ENCODE measurements around the gene MYL9.

Gene MYL9

DNA sequence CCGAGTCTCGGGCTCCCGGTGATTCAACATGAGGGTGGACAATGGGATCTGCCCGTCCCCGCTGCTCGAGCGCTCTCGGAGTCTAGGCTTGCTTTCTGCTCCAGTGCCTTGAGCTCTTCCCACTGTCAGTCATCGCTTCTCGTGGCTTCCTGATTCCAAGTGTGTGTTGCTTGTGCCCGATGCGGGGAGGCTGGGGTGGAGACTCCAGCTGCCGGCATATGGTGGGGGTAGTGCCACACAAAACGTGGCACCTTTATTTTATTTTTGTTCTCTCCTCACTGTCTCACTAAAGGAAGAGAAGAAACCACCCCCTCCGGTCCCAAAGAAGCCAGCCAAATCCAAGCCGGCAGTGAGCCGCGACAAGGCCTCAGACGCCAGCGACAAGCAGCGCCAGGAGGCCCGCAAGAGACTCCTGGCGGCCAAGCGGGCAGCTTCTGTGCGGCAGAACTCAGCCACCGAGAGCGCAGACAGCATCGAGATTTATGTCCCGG, 14.8 kb upstream of the MYL9 start:
- no peak for DNase-seq (ENCODE audit: low read depth)

DNA sequence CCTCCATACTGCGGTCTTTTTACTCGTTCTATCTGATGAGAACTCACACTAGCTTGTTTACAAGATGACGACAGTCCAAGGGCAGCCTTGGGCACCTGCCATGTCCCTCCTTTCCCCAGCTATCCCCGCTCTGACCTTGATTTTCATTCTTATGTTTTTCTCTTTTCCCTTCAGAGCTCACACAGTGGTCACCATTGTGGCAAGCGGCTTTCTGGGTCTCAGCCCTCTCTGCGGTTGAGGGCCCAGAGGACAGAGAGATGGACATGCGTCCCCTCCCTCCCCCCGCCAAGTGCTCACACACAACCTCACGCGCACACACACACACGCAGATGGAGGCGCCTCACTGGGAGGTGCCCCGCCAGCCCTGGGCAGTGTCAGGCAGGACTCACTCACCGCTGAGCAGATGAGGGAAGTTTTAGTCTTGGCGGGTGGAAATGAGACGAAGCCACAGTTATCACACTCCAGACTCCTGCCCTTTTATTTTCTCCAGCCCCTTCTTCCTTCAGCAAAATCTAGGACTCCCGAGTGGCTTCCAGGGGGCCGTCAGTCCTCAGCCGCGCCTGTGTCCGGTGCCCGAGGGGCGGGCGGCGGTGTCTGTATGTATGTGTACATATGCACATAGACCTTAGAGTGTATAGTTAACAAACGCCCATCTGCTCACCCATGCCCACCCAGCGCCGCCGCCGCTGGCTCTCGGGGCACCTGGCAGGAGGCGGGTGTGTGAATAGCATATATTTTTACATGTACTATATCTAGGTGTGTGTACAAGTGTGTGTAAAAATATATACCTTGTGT, 13.8 kb upstream of the MYL9 start:
- DNase-seq (ENCODE audit: low read depth), result no peak

DNA sequence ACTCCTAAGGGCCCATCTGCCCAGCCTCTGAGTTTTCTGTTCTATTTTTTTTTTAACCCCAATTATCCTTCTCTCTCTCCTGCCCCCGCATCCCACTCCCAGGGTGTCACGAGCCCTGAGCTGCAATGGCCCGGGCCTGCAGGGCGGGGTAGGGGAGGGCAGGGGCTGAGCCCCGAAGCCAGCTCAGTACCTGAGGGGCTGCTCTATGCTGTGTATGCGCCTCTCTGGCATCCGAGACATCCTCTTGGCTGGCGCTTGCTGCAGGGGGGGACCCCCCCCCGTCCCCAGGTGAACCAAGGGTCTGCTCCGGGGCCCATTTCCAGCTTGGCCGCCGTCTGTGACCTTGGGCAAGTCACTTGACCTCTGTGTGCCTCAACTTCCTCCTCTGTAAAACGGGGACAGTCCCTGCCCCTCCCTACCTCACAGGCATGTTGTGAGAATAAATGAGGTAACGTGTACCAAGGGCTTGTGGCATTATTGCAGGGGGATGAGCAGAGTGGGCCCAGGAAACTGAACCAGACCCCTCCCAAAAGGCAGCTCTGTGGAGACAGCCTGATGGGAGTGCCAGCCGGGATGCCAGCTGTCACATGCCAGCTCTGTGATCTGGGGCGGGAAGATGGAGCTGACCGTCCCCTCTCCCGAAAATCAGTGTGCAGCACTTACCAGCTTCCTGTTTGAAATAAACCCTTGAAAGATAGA, 13.0 kb upstream of the MYL9 start:
- DNase-seq (ENCODE audit: low read depth), result no peak

DNA sequence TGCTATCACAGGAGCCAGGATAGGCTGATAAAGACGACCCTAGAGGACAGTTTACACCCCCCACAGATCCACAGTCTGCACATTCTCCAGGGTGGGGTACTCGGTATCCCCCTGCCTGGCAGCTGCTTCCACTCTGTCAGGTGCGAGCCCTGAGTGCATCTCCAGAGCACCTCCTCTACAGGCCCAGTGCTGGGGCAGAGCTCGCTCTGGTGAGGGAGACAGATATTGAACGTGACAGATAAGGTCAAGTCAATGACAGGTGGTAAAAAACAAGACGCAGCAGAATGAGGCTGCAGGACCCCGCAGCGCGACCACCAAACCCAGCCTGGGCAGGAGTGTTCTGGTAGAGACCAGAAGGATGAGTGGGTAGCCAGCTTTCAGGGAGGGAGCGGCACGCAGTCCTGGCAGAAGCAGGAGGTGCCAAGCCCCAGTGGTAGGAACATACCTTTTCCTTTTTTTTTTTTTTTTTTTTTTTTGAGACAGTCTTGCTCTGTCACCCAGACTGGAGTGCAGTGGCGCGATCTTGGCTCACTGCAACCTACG, 12.4 kb upstream of the MYL9 start:
- DNase-seq (ENCODE audit: low read depth), result no peak

DNA sequence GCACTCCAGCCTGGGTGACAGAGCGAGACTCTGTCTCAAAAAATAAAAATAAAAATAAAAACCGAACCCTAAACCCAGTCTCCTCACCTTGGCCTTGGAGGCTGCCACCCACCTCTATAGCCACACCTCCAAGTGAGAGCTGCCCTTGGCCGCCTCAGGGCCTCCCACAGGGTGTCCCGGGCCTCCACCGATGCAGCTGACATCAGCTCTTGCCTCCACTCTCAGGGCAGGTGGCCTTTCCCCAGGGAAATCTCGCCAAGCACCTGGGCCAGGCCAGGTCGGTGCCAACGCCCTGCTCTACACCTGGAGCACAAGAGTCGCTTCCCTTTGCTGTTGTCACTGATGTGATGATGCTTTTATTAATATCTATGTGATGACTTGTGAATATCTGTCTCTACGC, 8.9 kb upstream of the MYL9 start:
- no peak for DNase-seq (ENCODE audit: low read depth)

DNA sequence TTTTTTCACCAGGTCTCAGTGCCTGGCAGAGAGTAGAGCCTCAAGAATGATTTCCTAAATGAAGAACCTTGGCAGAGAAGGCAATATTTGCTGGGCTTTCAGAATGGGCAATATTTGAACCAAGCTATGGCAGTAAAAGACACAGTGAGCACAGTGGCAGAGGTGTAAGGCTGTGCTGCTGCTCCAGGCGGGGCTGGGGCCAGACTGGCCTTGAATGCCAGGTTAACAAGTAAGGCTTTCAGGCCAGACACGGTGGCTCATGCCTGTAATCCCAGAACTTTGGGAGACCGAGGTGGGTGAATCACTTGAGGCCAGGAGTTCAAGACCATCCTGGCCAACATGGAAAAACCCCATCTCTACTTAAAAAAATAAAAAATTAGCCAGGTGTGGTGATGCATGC, 8.5 kb upstream of the MYL9 start:
- DNase-seq (ENCODE audit: low read depth), result no peak

DNA sequence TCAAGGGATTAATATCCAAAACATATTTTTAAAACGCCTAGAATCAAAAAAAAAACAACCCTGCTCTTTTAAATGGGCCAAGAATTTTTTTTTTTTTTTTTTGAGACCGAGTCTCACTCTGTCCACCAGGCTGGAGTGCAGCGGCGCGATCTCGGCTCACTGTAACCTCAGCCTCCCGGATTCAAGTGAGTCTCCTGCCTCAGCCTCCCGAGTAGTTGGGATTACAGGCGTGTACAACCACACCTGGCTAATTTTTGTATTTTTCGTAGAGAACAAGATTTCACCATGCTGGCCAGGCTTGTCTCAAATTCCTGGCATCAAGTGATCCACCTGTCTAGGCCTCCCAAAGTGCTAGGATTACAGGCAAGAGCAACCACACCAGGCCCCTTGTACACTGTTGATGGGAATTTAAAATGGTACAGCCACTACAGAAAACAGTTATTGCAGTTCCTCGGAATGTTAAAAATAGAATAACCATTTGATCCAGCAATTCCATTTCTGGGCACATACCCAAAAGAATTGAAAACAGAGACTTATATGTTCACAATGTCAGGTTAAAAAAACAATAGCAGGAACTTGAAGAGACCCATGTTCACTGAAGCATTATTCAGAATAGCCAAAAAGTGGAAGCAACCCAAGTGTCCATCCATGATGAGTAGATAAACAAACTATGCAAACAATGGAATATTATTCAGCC, 3.1 kb upstream of the MYL9 start:
- DNase-seq (ENCODE audit: low read depth), result no peak

DNA sequence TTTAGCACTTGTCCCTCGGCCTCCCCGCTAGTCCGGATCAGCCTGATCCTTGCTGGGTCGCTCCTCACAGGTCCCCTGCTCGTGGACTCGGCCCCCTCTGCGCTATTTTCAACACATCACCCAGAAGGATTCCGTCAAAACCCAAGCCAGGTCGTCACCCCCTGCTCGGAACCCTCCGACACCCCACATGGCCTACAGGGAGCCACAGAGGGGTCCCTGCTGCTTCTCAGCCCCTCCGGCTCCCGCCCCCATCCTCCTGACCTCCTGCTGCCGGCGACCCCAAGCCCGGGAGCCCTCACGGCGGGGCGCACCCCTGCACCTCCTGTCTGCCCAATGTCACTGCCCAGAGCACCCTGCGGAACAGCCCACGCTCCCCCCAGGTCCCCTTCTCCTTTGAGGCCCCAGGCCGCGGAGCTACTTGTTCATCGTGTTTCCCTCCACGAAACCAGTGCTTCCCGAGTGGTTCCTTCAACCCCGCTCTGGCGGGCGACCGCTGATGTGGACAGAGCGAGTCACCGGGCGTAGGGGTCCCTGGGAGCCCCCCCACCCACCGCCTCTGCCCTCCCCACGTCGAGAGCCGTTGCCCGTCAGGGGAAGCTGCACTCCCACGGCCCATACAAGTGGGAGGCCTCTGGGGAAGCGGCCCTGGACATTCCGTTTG, 638 bp upstream of the MYL9 start:
- DNase-seq (ENCODE audit: low read depth), result no peak

DNA sequence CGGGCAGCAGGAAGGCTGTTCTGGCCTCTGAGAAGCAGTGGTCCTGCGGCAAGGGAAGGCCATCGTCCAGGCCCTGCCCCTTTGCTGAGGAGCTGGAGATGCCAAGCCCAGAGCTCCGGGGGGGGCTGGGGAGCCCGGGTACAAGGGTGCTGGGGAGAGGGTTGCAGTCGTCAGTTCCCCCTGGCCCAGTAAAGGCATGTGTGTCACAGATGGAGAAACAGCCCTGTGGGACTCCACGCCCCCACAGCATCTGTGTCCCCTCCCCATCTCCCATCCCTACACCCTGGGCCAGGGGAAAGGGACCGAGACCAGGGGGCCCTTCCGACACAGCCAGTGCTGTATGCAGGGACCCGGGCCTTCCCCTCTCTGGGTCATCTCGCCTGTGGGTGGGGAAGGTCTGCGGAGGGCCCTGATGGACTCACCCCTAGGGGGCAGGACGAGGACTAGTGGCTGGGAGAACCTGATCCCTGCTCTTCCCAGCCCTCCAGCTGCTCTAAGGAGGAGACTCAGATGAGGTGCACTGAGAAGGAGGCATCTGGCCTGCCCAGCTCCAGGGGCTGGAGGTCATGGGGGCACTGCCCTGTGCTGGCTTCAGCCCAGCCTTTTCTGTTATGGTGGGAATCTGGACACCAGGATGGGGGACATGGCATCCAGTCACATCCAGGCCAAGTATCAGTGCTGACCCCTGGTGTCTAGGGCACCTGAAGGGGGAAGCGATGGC, 609 bp downstream of the MYL9 start:
- no peak for DNase-seq (ENCODE audit: low read depth)

DNA sequence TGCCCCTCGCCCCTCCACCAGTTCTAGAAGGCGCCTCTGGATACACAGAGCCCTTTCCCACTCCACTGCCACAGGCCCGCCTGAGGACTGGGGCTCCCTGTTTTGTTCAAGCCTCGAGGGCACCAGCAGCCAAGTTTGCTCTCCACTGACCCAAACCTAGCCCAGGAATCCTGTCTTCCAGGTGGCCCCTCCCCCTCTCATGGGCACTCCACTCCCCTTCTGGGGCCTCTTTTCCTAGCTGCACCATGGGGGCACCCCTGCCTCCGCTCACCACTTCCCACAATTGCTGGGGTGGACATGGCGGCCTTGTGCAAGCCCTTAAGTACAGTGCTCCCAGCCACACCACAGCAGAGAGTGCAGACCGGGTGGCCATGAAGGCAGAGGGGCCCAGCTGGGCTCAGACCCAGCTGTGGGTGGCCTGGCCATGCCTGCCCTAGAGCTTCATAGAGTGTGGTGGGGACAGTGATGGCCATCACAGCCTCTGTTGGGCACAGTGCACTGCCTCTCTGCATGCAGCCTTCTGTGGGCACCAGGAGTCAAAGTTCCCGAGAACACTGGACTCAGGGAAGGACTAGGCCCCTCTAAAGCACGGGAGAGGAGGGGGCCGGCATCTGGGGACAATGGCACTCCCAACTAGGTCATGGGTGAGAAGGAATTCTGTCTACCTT, 1.3 kb downstream of the MYL9 start:
- DNase-seq (ENCODE audit: low read depth), result no peak

DNA sequence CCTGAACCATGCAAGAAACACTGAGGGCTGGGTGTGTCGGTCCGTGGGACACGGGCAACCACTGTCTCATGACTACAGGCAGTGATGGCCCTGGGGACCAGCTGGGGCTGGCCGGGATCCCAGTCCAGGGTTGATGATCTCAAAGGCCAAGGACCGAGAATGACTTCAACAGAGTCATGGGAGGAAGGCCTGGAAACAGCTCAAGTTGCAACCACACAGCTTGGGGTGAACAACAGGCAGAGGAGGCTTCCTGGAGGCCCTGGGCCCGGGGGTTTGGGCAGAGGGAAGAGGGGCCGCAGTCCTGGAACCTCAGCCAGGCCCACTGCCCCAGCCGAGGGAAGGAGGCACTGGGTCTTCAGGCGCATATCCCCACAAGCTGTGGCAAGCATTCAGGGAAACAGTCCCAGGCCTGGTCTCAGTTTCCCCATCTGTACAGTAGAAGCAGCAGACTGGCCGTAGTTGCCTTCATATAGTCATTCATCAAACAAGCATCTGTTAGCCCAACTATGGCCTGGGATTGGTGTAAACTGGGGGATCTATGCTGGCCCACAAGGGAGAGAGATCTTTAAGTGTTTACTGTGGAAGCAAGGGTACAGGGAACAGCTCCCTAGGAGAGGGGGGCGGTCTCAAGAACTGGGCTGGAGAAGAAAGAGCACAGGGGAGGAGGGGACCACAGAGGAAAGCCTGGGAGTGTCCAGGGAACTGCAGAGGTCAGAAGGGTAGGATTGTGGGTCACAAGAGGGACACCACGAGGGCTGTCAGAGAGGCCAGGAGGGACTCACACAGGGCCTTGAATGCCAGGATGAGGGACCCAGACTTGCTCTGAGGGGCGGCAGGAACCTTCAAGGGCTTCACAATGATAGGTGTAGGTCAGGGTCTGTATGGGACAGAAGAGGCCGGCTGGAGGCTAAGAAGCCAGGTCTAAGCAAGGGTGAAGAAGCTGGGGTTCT, 2.1 kb downstream of the MYL9 start:
- no peak for DNase-seq (ENCODE audit: low read depth)

DNA sequence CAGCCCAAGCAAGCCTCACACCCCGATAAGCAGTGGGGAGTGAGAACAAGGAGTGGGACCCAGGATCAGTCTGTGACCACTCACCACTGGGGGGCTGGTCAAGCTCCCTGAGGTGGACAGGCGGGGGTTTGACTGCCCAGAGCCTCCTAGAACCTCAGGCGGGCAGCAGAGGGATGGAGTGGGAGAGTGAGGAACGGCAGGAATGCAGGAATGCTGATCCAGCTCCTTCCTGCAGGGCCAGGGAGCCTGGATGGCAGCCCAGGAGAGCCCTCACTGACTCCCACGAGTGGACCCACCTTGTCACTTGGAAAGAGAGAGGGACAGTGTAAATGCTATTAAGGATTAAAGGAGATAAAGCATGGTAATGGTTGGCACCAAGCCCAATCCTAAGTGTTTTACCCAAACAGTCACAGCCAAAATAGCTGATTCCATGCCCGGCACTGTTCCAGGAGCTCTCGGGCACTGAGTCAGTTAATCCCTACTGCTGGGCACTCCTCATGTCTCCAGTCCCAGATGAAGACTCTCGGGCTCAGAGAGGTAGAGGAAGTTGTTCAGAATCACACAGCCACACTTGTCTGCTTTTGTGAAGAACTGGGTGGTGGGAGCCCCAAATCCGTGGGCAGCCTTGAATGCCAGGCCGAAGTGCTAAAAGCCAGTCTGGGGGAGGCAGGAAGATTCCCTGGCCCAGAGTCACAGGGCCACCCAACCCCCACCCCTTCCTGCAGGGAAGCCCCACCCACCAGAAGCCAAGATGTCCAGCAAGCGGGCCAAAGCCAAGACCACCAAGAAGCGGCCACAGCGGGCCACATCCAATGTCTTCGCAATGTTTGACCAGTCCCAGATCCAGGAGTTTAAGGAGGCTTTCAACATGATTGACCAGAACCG, 3.1 kb downstream of the MYL9 start:
- no peak for DNase-seq (ENCODE audit: low read depth)

DNA sequence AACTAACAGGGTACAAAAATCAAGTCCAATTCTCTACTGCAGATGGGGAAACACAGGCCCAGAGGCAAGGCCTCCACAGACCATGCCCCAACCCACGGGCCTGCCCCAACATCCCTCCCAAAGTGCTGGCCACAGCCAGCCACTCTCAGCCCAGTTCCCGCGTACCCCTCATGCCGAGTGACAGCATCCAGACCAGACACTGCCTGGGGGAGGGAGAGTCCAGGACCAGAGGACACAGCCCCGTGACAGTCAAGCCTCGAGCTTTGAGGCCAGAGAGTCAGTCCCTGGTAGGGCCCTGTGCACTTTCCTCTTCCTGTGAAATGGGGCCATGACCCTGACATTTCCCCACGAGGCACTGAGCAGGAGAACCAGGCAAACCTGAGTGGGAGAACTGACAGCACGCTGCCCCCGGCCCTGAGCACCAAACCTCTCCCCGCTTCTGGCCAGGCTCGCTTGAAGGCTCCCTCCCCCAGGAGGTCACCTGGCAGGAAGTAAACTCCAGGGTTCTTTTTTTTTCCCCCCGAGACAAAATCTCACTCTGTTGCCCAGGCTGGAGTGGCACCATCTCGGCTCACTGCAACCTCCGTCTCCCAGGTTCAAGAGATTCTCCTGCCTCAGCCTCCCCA, 4.9 kb downstream of the MYL9 start:
- DNase-seq (ENCODE audit: low read depth), result no peak

DNA sequence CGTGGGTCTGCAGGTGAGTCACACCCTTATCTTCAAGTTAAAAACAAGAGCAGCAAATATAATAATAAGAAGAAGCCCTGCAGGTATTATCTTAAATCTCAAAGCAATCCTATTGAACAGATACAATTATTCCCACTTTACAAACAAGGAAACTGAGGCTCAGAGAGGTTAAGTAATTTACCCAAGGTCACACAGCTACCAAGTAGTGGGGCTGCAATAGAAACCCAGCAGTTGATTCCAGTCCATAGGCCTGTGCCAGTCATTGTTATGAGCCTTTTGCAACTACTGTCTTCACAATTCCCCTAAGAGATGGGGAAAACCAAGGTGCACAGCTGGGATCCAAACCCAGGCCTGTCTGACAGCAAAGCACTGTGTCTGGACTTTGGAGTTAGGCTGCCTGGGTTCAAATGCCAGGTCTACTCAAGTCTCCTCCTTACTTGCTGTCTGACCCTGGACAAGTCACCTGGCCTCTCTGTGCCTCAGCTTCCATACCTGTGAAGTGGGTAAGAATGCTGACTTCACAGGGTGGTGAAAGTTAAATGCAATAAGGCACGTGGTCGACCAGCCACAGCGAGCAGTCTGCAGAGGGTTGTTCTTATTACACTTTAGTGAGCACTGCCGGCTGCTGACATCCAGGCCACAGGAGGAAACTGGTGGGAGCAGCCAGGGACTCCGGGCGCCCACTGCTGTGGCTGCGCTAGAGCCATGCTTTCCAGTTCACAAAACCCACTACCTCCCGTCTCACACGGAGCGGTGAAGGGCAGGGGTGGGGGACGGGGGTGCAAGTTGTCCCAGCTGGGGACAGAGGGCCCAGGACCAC, 6.1 kb downstream of the MYL9 start:
- no peak for DNase-seq (ENCODE audit: low read depth)

DNA sequence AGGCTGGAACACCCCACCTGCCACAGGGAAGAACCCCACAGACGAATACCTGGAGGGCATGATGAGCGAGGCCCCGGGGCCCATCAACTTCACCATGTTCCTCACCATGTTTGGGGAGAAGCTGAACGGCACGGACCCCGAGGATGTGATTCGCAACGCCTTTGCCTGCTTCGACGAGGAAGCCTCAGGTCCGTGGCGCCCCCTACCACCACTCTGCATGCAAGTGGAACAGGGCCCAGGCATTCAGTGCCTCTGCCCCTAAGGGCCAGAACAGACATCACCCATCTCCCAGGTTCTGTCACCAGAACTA, 6.6 kb downstream of the MYL9 start:
- DNase-seq (ENCODE audit: low read depth), result no peak

DNA sequence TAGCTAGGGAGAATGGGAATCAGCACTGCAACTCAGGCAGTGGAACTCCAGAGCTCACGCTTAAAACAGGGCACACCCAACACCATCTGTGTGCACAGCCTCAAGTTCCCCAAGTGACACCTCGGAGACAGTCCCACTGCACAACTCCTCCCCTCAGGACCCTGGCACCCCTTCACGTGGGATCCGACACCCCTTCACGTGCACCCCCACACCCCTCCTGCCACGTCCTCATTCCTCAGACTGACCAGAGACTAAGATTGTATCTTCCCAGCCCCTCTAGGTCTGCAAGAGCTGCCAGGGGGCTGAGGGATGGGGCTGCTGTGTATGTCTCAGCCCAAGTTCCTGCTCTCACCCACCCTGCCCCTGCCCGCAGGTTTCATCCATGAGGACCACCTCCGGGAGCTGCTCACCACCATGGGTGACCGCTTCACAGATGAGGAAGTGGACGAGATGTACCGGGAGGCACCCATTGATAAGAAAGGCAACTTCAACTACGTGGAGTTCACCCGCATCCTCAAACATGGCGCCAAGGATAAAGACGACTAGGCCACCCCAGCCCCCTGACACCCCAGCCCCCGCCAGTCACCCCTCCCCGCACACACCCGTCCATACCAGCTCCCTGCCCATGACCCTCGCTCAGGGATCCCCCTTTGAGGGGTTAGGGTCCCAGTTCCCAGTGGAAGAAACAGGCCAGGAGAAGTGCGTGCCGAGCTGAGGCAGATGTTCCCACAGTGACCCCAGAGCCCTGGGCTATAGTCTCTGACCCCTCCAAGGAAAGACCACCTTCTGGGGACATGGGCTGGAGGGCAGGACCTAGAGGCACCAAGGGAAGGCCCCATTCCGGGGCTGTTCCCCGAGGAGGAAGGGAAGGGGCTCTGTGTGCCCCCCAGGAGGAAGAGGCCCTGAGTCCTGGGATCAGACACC, 7.6 kb downstream of the MYL9 start:
- DNase-seq (ENCODE audit: low read depth), result no peak

DNA sequence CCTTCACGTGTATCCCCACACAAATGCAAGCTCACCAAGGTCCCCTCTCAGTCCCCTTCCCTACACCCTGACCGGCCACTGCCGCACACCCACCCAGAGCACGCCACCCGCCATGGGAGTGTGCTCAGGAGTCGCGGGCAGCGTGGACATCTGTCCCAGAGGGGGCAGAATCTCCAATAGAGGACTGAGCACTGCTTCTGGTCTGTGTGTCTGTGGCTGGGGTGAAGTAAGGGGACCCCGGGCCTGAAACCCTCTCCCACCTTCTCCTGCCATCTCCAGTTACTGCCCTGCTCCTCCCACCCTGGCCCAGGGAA, 8.3 kb downstream of the MYL9 start:
- no peak for DNase-seq (ENCODE audit: low read depth)
